DND-41 (cell line): ENCODE measurements around the gene DENND1C.

Experiments used
- CTCF ChIP-seq: IDR thresholded peaks from 2 replicates; pipeline ENCODE4 v1.5.1; 2012; ENCODE audit warnings: borderline replicate concordance, low read length, moderate library complexity, mild to moderate bottlenecking; ENCODE audit not compliant: poor library complexity, severe bottlenecking; ENCODE audit errors: extremely low read depth
- EZH2 ChIP-seq: IDR thresholded peaks from 3 replicates; pipeline ENCODE4 v1.6.1; 2012; ENCODE audit warnings: borderline replicate concordance, low read depth, mild to moderate bottlenecking, moderate library complexity, low read length, inconsistent platforms; ENCODE audit not compliant: severe bottlenecking

- TF ChIP-seq CTCF (no peak), EZH2 (no peak)
These were observed 27.5 kb downstream of the DENND1C start for GRCh38 chr19:6453951-6454565.
